OCI-LY7 (cell line): ENCODE measurements around the gene CDC5L. TPM values are rescaled to one million over a fixed set of nuclear protein-coding genes. Genes with fewer than 3 reads are reported as not detected.

Experiments used
- BruUV-seq: library from RNA; stranded (reverse); fragments of 400-500 nt; replicated peaks from 2 replicates; lab custom pipeline; 2021; lab: Mats Ljungman, UMichigan
- CTCF ChIA-PET: fragments of 300-600 bp; sonication (Branson Sonifier 250); formaldehyde crosslinking; loops from one replicate; lab custom pipeline; 2022; ENCODE audit warnings: antibody characterized with exemption; ENCODE audit not compliant: unreplicated experiment; lab: Charles Lee
- POLR2A ChIA-PET: fragments of 300-600 bp; sonication (Branson Sonifier 250); formaldehyde crosslinking; loops from one replicate; lab custom pipeline; 2022; ENCODE audit warnings: antibody characterized with exemption; lab: Charles Lee
- DNase-seq: peaks from one replicate; pipeline ENCODE4 v3.0.0-alpha.2; 2015; ENCODE audit warnings: low spot score
- H2AFZ ChIP-seq: fragments of 200-600 bp; sonication (generic), shearing (Covaris generic); 2 replicates; pipeline ENCODE4 v1.6.1; 2014; ENCODE audit warnings: mild to moderate bottlenecking, antibody characterized with exemption, low read length, moderate library complexity
- H3K27ac ChIP-seq: fragments of 200-600 bp; sonication (generic); 2 replicates; pipeline ENCODE4 v1.5.1; 2014; ENCODE audit warnings: mixed run types, low read depth, mild to moderate bottlenecking, moderate library complexity, low read length, inconsistent platforms; ENCODE audit not compliant: poor library complexity, severe bottlenecking
- H3K36me3 ChIP-seq: fragments of 200-600 bp; sonication (generic); 2 replicates; pipeline ENCODE4 v1.6.1; 2014; ENCODE audit warnings: mild to moderate bottlenecking, antibody characterized with exemption, low read length, moderate library complexity, mixed read lengths; ENCODE audit not compliant: insufficient read depth
- H3K4me1 ChIP-seq: fragments of 200-600 bp; sonication (generic); 2 replicates; pipeline ENCODE4 v1.5.1; 2014; ENCODE audit warnings: mild to moderate bottlenecking, low read length; ENCODE audit not compliant: insufficient read depth, poor library complexity, severe bottlenecking
- H3K4me2 ChIP-seq: fragments of 200-600 bp; sonication (generic); 2 replicates; pipeline ENCODE4 v1.6.1; 2014; ENCODE audit warnings: mild to moderate bottlenecking, low read length
- H3K4me3 ChIP-seq: fragments of 200-600 bp; sonication (generic); 2 replicates; pipeline ENCODE4 v1.5.1; 2014; ENCODE audit warnings: mild to moderate bottlenecking, low read depth, low read length; ENCODE audit not compliant: poor library complexity, severe bottlenecking
- H3K79me2 ChIP-seq: fragments of 200-600 bp; sonication (generic); 2 replicates; pipeline ENCODE4 v1.6.1; 2016; ENCODE audit warnings: low read depth, mild to moderate bottlenecking, low read length, moderate library complexity, mixed read lengths; ENCODE audit not compliant: insufficient read depth
- H3K9me2 ChIP-seq: fragments of 200-600 bp; sonication (generic); 2 replicates; pipeline ENCODE4 v1.6.1; 2016; ENCODE audit warnings: mild to moderate bottlenecking, low read length, mixed read lengths; ENCODE audit not compliant: insufficient read depth
- H3K9me3 ChIP-seq: fragments of 200-600 bp; sonication (generic); 2 replicates; pipeline ENCODE4 v1.6.1; 2014; ENCODE audit warnings: mild to moderate bottlenecking, mixed run types, low read length, mixed read lengths
- H4K20me1 ChIP-seq: fragments of 200-600 bp; sonication (generic); 2 replicates; pipeline ENCODE4 v1.6.1; 2014; ENCODE audit warnings: mild to moderate bottlenecking, antibody characterized with exemption, low read length, moderate library complexity, mixed read lengths; ENCODE audit not compliant: insufficient read depth
- CTCF ChIP-seq: fragments of 200-600 bp; sonication (generic); conservative IDR thresholded peaks from 2 replicates; pipeline ENCODE4 v1.5.1; 2014; ENCODE audit warnings: mild to moderate bottlenecking, antibody characterized with exemption, low read length, moderate library complexity, mixed read lengths
- EZH2phosphoT487 ChIP-seq: fragments of 200-600 bp; sonication (generic); IDR thresholded peaks from 2 replicates; pipeline ENCODE4 v1.6.1; 2018; ENCODE audit warnings: low read depth, borderline replicate concordance, mild to moderate bottlenecking, mixed run types, antibody characterized with exemption, low read length, moderate library complexity, mixed read lengths
- intact Hi-C: fragments of 100-400 bp; cut with micrococcal nuclease; formaldehyde crosslinking; loops from one replicate; pipeline ENCODE4 v1.10.0; 2022; ENCODE audit not compliant: unreplicated experiment
- total RNA-seq, 2 experiments: library from RNA; depleted of rRNA in 1 of 2; stranded (reverse); fragments of >200 nt in 1 of 2; shearing (Covaris generic) in 1 of 2; gene quantifications; 2 replicates each; pipeline ENCODE4 v1.2.3, GENCODE V29; 2014 to 2022

CDC5L gene
- total RNA-seq, 2 experiments from 2014 or later: 21.5 to 24.0 TPM

- Histone ChIP-seq H2AFZ (no peak overlapping the region), H3K4me1 (no peaks in the 10 kb centered on the region), H3K27ac (no peak overlapping the region), H3K4me3 (no peak overlapping the region), H3K36me3 (peaks cover 93% of the 10 kb centered on the region), H3K79me2 (peaks cover 16% of the 10 kb centered on the region; the same call in 1 of the 2 replicates), H4K20me1 (no peaks in the 10 kb centered on the region), H3K9me2 (no peaks in the 10 kb centered on the region), H3K4me2 (no peak overlapping the region), H3K9me3 (peaks cover 5% of the 10 kb centered on the region; the same call in 1 of the 2 replicates)
- BruUV-seq: no TSS peak
- no peak for DNase-seq
- ChIA-PET CTCF (no interaction called here), POLR2A (no interaction called here)
- TF ChIP-seq CTCF: no peak
- no peak for TF ChIP-seq EZH2phosphoT487
- intact Hi-C loops: no loop called here
Measured at GRCh38 chr6:44404715-44405099, 17.2 kb downstream of the CDC5L start.

- BruUV-seq: no TSS peak
Measured at GRCh38 chr6:44407951-44408670, 20.6 kb downstream of the CDC5L start.

More at GRCh38 chr6:44407951-44408670, 20.6 kb downstream of the CDC5L start:
- Histone ChIP-seq H3K4me3 (no peak overlapping the region), H3K4me1 (no peaks in the 10 kb centered on the region), H3K79me2 (peaks cover 19% of the 10 kb centered on the region; the same call in 1 of the 2 replicates), H3K9me2 (no peaks in the 10 kb centered on the region), H3K4me2 (no peak overlapping the region), H4K20me1 (no peaks in the 10 kb centered on the region), H3K27ac (no peak overlapping the region), H3K9me3 (peaks cover 16% of the 10 kb centered on the region), H3K36me3 (peaks cover 99% of the 10 kb centered on the region), H2AFZ (no peak overlapping the region)
- CTCF ChIA-PET: interaction anchor here (1.3 kb wide), 1 partner anchor 21 kb away, joined by 3 read pairs; the partner anchor contains the start of gene CDC5L
- intact Hi-C loops: no loop called here
- DNase-seq: no peak
- POLR2A ChIA-PET: interaction anchor here (0.8 to 1.5 kb wide), 5 partner anchors 9 to 19 kb away, joined by 3 to 5 read pairs (median 3); no protein-coding TSS in a partner anchor
- TF ChIP-seq EZH2phosphoT487 (no peak), CTCF (no peak)
